ENCODE data around the gene SPOCK3. TPM values are rescaled to one million over a fixed set of nuclear protein-coding genes. Genes with fewer than 3 reads are reported as not detected.

SPOCK3 gene
- total and polyA plus RNA-seq, 10 of the 15 experiments (the other 5 are each of a cell fraction or from before 2014, with no cell fraction given), result 0.06 to 0.39 (median 0.09) TPM; not detected in 5

DNA sequence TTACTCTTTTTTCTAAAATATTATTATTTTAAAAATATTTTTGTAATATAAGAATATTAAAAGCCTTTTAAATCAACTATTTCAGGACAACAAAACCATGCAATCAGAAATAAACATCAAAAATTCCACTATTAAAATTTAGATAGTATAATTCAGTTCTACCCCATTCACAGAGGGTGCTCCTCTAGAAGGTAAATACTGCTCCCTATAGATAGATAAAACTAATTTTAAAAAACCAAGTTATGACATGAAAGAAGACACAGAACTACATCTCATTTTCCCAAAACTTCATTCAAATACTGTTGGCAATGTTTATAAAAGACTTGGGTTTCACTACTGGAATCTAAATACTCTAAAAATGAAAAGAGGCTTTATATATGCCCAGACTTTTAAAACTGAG, 219.3 kb downstream of the SPOCK3 start:
- Histone ChIP-seq H3K27me3 (replicated peaks in 1 of 2; ENCODE audit: control insufficient read depth in 2 of 2, insufficient read depth in 2 of 2, low read length in 1 of 2) (no peaks in the 10 kb centered on the region), H3K36me3 (ENCODE audit: control insufficient read depth in 2 of 2, insufficient read depth in 2 of 2, low read length in 1 of 2) (no peaks in the 10 kb centered on the region), H3K4me2 (ENCODE audit: control insufficient read depth, insufficient read depth) (no peak overlapping the region), H3K9me3 (replicated peaks; ENCODE audit: control insufficient read depth, insufficient read depth, low read length) (no peaks in the 10 kb centered on the region), H3K9ac (ENCODE audit: control insufficient read depth, insufficient read depth, low read length) (no peak overlapping the region), H4K20me1 (ENCODE audit: control insufficient read depth, insufficient read depth) (no peaks in the 10 kb centered on the region), H3K4me1 (ENCODE audit: control insufficient read depth, insufficient read depth, low read length) (no peaks in the 10 kb centered on the region), H3K79me2 (ENCODE audit: control insufficient read depth, insufficient read depth, low read length) (no peaks in the 10 kb centered on the region), H2AFZ (ENCODE audit: control insufficient read depth, low read depth, low read length) (no peak overlapping the region), H3K4me3 (no peak overlapping the region), H3K27ac (ENCODE audit: control insufficient read depth, insufficient read depth) (no peak overlapping the region)
- no TSS peak for BruUV-seq (replicated peaks)
- ChIA-PET SMC1A (ENCODE audit: uncharacterized antibody, unreplicated experiment) (interaction anchor here (1.8 to 4.4 kb wide), 3 partner anchors 15 to 353 kb away, joined by 4 to 16 read pairs (median 6); no protein-coding TSS in a partner anchor), RAD21 (ENCODE audit: unreplicated experiment) (interaction anchor here (1.0 to 1.4 kb wide), 2 partner anchors 175 to 420 kb away, joined by 3 to 4 read pairs; no protein-coding TSS in a partner anchor), CTCF (no interaction called here), POLR2A (no interaction called here)
- in situ Hi-C loops (cut with MboI), result loop anchor here (25.0 kb wide), 1 partner anchor 853 kb away; no protein-coding TSS in a partner anchor
- no peak for DNase-seq (ENCODE audit: low read depth, low spot score)
- intact Hi-C loops (cut with micrococcal nuclease; ENCODE audit: unreplicated experiment), result loop anchor here (10.0 kb wide), 1 partner anchor 420 kb away; no protein-coding TSS in a partner anchor
- FAIRE-seq, result no peak
- no peak for TF ChIP-seq MYC (IDR thresholded peaks at IDR 0.05; ENCODE audit: insufficient read depth, insufficient read length, insufficient replicate concordance, low read length, severe bottlenecking)
- TF ChIP-seq RAD21 (IDR thresholded peaks at IDR 0.05; ENCODE audit: insufficient read depth, low read depth, low read length), result peak; percentile 12; the same call in 1 of the 2 replicates
- no peak for ATAC-seq

DNA sequence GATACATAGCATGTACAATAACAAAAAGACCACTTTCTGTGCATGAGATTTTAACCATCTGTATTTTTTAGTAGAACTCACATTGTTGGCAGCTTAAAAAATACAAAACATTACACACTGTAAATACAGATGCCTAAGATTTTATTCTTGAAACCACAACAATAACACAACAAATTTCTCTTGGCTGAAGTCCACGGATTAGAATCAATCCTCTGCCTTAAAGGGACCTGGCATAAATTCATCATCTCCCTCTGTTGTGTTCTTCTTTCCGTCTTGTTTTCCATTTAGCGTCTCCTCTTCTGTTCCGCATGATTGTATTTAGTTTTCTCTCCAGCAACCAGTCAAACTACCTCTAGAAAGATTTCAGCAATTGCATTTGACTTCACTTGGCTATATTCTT, 231.0 kb downstream of the SPOCK3 start:
- H3K79me2 ChIP-seq (ENCODE audit: control insufficient read depth, insufficient read depth, low read length), result no peaks in the 10 kb centered on the region
- H3K9me3 ChIP-seq (replicated peaks; ENCODE audit: control insufficient read depth, insufficient read depth, low read length), result no peaks in the 10 kb centered on the region
- in situ Hi-C loops (cut with MboI) (loop anchor here (25.0 kb wide), 1 partner anchor 841 kb away; no protein-coding TSS in a partner anchor), intact Hi-C loops (cut with micrococcal nuclease; ENCODE audit: unreplicated experiment) (no loop called here)
- no peaks in the 10 kb centered on the region for H3K4me1 ChIP-seq (ENCODE audit: control insufficient read depth, insufficient read depth, low read length)
- H3K4me3 ChIP-seq, result no peak overlapping the region
- FAIRE-seq, result no peak
- no peak for ATAC-seq
- BruUV-seq (replicated peaks), result no TSS peak
- no peak overlapping the region for H3K4me2 ChIP-seq (ENCODE audit: control insufficient read depth, insufficient read depth)
- CTCF ChIA-PET, result interaction anchor here (0.9 kb wide), 1 partner anchor 164 kb away, joined by 3 read pairs; no protein-coding TSS in a partner anchor
- H4K20me1 ChIP-seq (ENCODE audit: control insufficient read depth, insufficient read depth), result no peaks in the 10 kb centered on the region
- RAD21 ChIA-PET (ENCODE audit: unreplicated experiment), result interaction anchor here (0.9 kb wide), 1 partner anchor 164 kb away, joined by 3 read pairs; no protein-coding TSS in a partner anchor
- H3K27me3 ChIP-seq (replicated peaks in 1 of 2; ENCODE audit: control insufficient read depth in 2 of 2, insufficient read depth in 2 of 2, low read length in 1 of 2), result no peaks in the 10 kb centered on the region
- no peaks in the 10 kb centered on the region for H3K36me3 ChIP-seq (ENCODE audit: control insufficient read depth in 2 of 2, insufficient read depth in 2 of 2, low read length in 1 of 2)
- POLR2A ChIA-PET, result no interaction called here
- no peak overlapping the region for H2AFZ ChIP-seq (ENCODE audit: control insufficient read depth, low read depth, low read length)
- no peak for DNase-seq (ENCODE audit: low read depth, low spot score)
- SMC1A ChIA-PET (ENCODE audit: uncharacterized antibody, unreplicated experiment), result interaction anchor here (1.8 kb wide), 1 partner anchor 15 kb away, joined by 10 read pairs; no protein-coding TSS in a partner anchor
- 49% methylated on average over 4 of the region's 4 CpGs for WGBS (ENCODE audit: insufficient coverage, insufficient replicate concordance, low lambda C conversion rate, missing lambda C conversion rate)
- H3K9ac ChIP-seq (ENCODE audit: control insufficient read depth, insufficient read depth, low read length), result no peak overlapping the region
- no peak for TF ChIP-seq KAT2A (conservative IDR thresholded peaks at IDR 0.05; ENCODE audit: control insufficient read depth, low read depth, low read length)
- no peak for TF ChIP-seq POLR2A (IDR thresholded peaks at IDR 0.05; ENCODE audit: low read depth, low read length)
- TF ChIP-seq SUZ12 (IDR thresholded peaks at IDR 0.05; ENCODE audit: unreplicated experiment), result no peak
- TF ChIP-seq CUX1 (IDR thresholded peaks at IDR 0.05; ENCODE audit: insufficient replicate concordance, low read depth, low read length), result no peak
- no peak for TF ChIP-seq SMAD5 (IDR thresholded peaks at IDR 0.05; ENCODE audit: low read depth)
- no peak for TF ChIP-seq NR2C2 (IDR thresholded peaks at IDR 0.05; ENCODE audit: borderline replicate concordance, control insufficient read depth, insufficient read length, low read depth)
- no peak for TF ChIP-seq TARDBP (IDR thresholded peaks at IDR 0.05; ENCODE audit: borderline replicate concordance)
- no peak for TF ChIP-seq TCF3 (IDR thresholded peaks at IDR 0.05; ENCODE audit: borderline replicate concordance, insufficient read depth, low read depth, low read length)
- TF ChIP-seq, protein P1, sequence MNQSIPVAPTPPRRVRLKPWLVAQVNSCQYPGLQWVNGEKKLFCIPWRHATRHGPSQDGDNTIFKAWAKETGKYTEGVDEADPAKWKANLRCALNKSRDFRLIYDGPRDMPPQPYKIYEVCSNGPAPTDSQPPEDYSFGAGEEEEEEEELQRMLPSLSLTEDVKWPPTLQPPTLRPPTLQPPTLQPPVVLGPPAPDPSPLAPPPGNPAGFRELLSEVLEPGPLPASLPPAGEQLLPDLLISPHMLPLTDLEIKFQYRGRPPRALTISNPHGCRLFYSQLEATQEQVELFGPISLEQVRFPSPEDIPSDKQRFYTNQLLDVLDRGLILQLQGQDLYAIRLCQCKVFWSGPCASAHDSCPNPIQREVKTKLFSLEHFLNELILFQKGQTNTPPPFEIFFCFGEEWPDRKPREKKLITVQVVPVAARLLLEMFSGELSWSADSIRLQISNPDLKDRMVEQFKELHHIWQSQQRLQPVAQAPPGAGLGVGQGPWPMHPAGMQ (IDR thresholded peaks at IDR 0.05; ENCODE audit: borderline replicate concordance), result no peak
- no peak overlapping the region for H3K27ac ChIP-seq (ENCODE audit: control insufficient read depth, insufficient read depth)

All from GM12878 (cell line).